K562 (cell line): ENCODE results near the gene ACAP2. TPM values are rescaled to one million over a fixed set of nuclear protein-coding genes. Genes with fewer than 3 reads are reported as not detected.
A peak's percentile ranks its signal among the peaks of the same experiment; 100 is the strongest.

Experiments used
- ARID3A ChIP-seq: IDR thresholded peaks from 2 replicates; pipeline ENCODE4 v1.6.1; 2012; ENCODE audit warnings: low read depth, low read length, improper control_type of control experiment, borderline replicate concordance
- BDP1 ChIP-seq: IDR thresholded peaks from 3 replicates; pipeline ENCODE4 v1.6.1; 2011; ENCODE audit not compliant: insufficient read length, insufficient read depth
- CBX5 ChIP-seq: IDR thresholded peaks from 2 replicates; pipeline ENCODE4 v1.6.1; 2014; ENCODE audit warnings: low read depth, borderline replicate concordance
- ELF1 ChIP-seq: fragments of 200-800 bp; sonication (Bioruptor generic); IDR thresholded peaks from 2 replicates; pipeline ENCODE4 v1.6.1; 2016; ENCODE audit warnings: missing genetic modification characterization, missing compliant biosample characterization
- FOXJ2 ChIP-seq: fragments of 200-800 bp; sonication (Bioruptor generic); IDR thresholded peaks from 2 replicates; pipeline ENCODE4 v1.6.1; 2016; ENCODE audit warnings: missing genetic modification characterization, missing compliant biosample characterization
- HMG20B ChIP-seq: fragments of 250-450 bp; sonication (Bioruptor Pico); IDR thresholded peaks from 2 replicates; pipeline ENCODE4 v1.5.0; 2021; ENCODE audit warnings: mild to moderate bottlenecking
- HOMEZ ChIP-seq: fragments of 250-450 bp; sonication (Bioruptor Pico); IDR thresholded peaks from 2 replicates; pipeline ENCODE4 v1.4.0; 2020; ENCODE audit warnings: mild to moderate bottlenecking, moderate library complexity
- KAT2B ChIP-seq: IDR thresholded peaks from one replicate; pipeline ENCODE4 v1.6.1; 2012; ENCODE audit warnings: low read depth, mild to moderate bottlenecking, control low read depth, inconsistent platforms, low read length, moderate library complexity
- PHB2 ChIP-seq: fragments of 450-650 bp; IDR thresholded peaks from 2 replicates; pipeline ENCODE4 v1.6.1; 2017; ENCODE audit warnings: low read depth
- POLR2G ChIP-seq: fragments of 200-400 bp; formaldehyde crosslinking; IDR thresholded peaks from 2 replicates; pipeline ENCODE4 v1.6.1; 2017; ENCODE audit warnings: low read depth, mild to moderate bottlenecking, antibody characterized with exemption, low read length, moderate library complexity
- PYGO2 ChIP-seq: fragments of 450-650 bp; IDR thresholded peaks from 2 replicates; pipeline ENCODE4 v1.6.1; 2016; ENCODE audit warnings: mild to moderate bottlenecking, missing genetic modification characterization, moderate library complexity, missing compliant biosample characterization
- XRCC3 ChIP-seq: fragments of 450-650 bp; IDR thresholded peaks from 2 replicates; pipeline ENCODE4 v1.6.1; 2017; ENCODE audit warnings: mild to moderate bottlenecking, moderate library complexity
- YY1 ChIP-seq, 3 experiments: IDR thresholded peaks; 2 replicates each; pipeline ENCODE4 v1.6.1; 2011; ENCODE audit warnings: low read length in 2 of 3, mild to moderate bottlenecking in 2 of 3, moderate library complexity in 2 of 3, borderline replicate concordance in 1 of 3, control low read depth in 1 of 3, low read depth in 1 of 3; ENCODE audit not compliant: insufficient read depth in 3 of 3, insufficient replicate concordance in 2 of 3, control insufficient read depth in 1 of 3, insufficient read length in 1 of 3; ENCODE audit errors: extremely low read depth in 1 of 3
- ZBTB8A ChIP-seq: fragments of 450-650 bp; IDR thresholded peaks from 2 replicates; pipeline ENCODE4 v1.6.1; 2018; ENCODE audit warnings: mild to moderate bottlenecking, moderate library complexity; ENCODE audit not compliant: partially characterized antibody
- ZNF175 ChIP-seq: fragments of 200-800 bp; sonication (Bioruptor generic); IDR thresholded peaks from 2 replicates; pipeline ENCODE4 v1.6.1; 2016; ENCODE audit warnings: low read depth, mild to moderate bottlenecking, missing genetic modification characterization, missing compliant biosample characterization
- ZNF184 ChIP-seq: sonication (generic); formaldehyde crosslinking; IDR thresholded peaks from 2 replicates; pipeline ENCODE4 v1.5.0; 2020; ENCODE audit warnings: missing genetic modification reagents
- ZNF57 ChIP-seq: fragments of 450-650 bp; formaldehyde crosslinking; IDR thresholded peaks from 2 replicates; pipeline ENCODE4 v1.4.0; 2020; ENCODE audit warnings: mild to moderate bottlenecking, moderate library complexity
- ZNF766 ChIP-seq: fragments of 200-800 bp; sonication (Bioruptor generic); conservative IDR thresholded peaks from 2 replicates; pipeline ENCODE4 v1.6.1; 2016; ENCODE audit warnings: missing genetic modification characterization, missing compliant biosample characterization
- polyA plus RNA-seq, 8 experiments: library from polyadenylated mRNA; depleted of rRNA in 4 of 8; stranded (reverse) in 5 of 8; unstranded in 3 of 8; fragments of >200 nt; fragmentation: Nextera tagmentation in 2 of 8; fragmentation: Illumina TruSeq in 1 of 8; extraction: Ambion mirVana in 2 of 8; extraction: Trizol in 1 of 8; gene quantifications; 2 replicates each; pipeline versions ENCODE4 v1.2.1 to v1.2.3, GENCODE V29; 2011 to 2014; ENCODE audit warnings: inconsistent platforms in 1 of 8, missing spikeins in 1 of 8
- total RNA-seq, 7 experiments: library from RNA; depleted of rRNA in 6 of 7; stranded (reverse); fragments of >200 nt in 6 of 7; fragmentation: Illumina TruSeq in 2 of 7; extraction: Trizol in 2 of 7; gene quantifications; 2 replicates each; pipeline versions ENCODE4 v1.2.1 to v1.2.3, GENCODE V29; 2011 to 2021; ENCODE audit warnings: low replicate concordance in 1 of 7
- TF ChIP-seq, protein P1 (sequence below), 2 experiments: fragments of 450-650 bp; IDR thresholded peaks; 2 replicates each; pipeline ENCODE4 v1.6.1; 2018; ENCODE audit warnings: mild to moderate bottlenecking in 2 of 2, low read depth in 1 of 2; ENCODE audit not compliant: partially characterized antibody in 2 of 2

ACAP2 gene
- total and polyA plus RNA-seq, 9 of the 15 experiments (the other 6 are each of a cell fraction or from before 2014, with no cell fraction given), result 10.6 to 52.7 (median 34.4) TPM

- TF ChIP-seq POLR2G (peak; percentile 99), YY1 (IDR thresholded peaks at IDR 0.05; ENCODE audit: borderline replicate concordance in 1 of 3, control insufficient read depth in 1 of 3, extremely low read depth in 1 of 3, insufficient read depth in 3 of 3, insufficient read length in 1 of 3, insufficient replicate concordance in 2 of 3, low read depth in 1 of 3, low read length in 2 of 3) (peak in 2 of 3 experiments; percentile 68 to 75), PYGO2 (tag) (no peak), ZNF175 (no peak), PHB2 (no peak), ZNF57 (no peak), HMG20B (CRISPR knock-in tag) (no peak), ZNF184 (no peak), BDP1 (no peak), FOXJ2 (tag) (no peak), ZNF766 (no peak), CBX5 (no peak), ELF1 (tag) (no peak), ARID3A (no peak), XRCC3 (no peak), KAT2B (no peak), HOMEZ (CRISPR knock-in tag) (no peak), ZBTB8A (no peak)
- TF ChIP-seq, protein P1, sequence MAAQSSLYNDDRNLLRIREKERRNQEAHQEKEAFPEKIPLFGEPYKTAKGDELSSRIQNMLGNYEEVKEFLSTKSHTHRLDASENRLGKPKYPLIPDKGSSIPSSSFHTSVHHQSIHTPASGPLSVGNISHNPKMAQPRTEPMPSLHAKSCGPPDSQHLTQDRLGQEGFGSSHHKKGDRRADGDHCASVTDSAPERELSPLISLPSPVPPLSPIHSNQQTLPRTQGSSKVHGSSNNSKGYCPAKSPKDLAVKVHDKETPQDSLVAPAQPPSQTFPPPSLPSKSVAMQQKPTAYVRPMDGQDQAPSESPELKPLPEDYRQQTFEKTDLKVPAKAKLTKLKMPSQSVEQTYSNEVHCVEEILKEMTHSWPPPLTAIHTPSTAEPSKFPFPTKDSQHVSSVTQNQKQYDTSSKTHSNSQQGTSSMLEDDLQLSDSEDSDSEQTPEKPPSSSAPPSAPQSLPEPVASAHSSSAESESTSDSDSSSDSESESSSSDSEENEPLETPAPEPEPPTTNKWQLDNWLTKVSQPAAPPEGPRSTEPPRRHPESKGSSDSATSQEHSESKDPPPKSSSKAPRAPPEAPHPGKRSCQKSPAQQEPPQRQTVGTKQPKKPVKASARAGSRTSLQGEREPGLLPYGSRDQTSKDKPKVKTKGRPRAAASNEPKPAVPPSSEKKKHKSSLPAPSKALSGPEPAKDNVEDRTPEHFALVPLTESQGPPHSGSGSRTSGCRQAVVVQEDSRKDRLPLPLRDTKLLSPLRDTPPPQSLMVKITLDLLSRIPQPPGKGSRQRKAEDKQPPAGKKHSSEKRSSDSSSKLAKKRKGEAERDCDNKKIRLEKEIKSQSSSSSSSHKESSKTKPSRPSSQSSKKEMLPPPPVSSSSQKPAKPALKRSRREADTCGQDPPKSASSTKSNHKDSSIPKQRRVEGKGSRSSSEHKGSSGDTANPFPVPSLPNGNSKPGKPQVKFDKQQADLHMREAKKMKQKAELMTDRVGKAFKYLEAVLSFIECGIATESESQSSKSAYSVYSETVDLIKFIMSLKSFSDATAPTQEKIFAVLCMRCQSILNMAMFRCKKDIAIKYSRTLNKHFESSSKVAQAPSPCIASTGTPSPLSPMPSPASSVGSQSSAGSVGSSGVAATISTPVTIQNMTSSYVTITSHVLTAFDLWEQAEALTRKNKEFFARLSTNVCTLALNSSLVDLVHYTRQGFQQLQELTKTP (IDR thresholded peaks at IDR 0.05; ENCODE audit: low read depth in 1 of 2, partially characterized antibody in 2 of 2), result no peak
These were observed at the start of gene ACAP2 (continued) for GRCh38 chr3:195442573-195443390.
